Measurements from ENCODE around the gene PRRT2. TPM values are rescaled to one million over a fixed set of nuclear protein-coding genes. Genes with fewer than 3 reads are reported as not detected.

Gene PRRT2
- total RNA-seq, 1 experiment from 2014 or later, result 20.5 TPM

DNA sequence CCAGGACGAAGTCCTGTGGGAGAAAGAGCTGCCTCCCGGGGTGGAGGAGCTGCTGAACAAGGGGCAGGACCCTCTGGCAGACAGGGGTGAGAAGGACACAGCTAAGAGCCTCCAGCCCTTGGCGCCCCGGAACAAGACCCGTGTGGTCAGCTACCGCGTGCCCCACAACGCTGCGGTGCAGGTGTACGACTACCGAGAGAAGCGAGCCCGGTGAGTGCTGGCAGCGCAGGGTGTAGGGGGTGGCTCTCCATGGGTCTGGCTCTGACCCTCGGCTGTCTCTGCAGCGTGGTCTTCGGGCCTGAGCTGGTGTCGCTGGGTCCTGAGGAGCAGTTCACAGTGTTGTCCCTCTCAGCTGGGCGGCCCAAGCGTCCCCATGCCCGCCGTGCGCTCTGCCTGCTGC lies 29.6 kb downstream of the PRRT2 start:
- H3K4me3 Mint-ChIP-seq, result no peak overlapping the region
- ChIA-PET POLR2A (no interaction called here), CTCF (interaction anchor here (0.8 kb wide), 1 partner anchor 26 kb away, joined by 3 read pairs; the partner anchor contains the start of gene PAGR1)
- no peak overlapping the region for H3K27ac Mint-ChIP-seq
- H3K27me3 Mint-ChIP-seq (ENCODE audit: low read depth), result no peaks in the 10 kb centered on the region; the same call in 1 of the 2 replicates
- no peaks in the 10 kb centered on the region for H3K4me1 Mint-ChIP-seq
- TF ChIP-seq TCF7 (CRISPR knock-in tag; IDR thresholded peaks at IDR 0.05; ENCODE audit: low read depth), result no peak
- TF ChIP-seq ZNF317 (CRISPR knock-in tag; IDR thresholded peaks at IDR 0.05; ENCODE audit: borderline replicate concordance, low read depth), result no peak
- TF ChIP-seq, protein P1, sequence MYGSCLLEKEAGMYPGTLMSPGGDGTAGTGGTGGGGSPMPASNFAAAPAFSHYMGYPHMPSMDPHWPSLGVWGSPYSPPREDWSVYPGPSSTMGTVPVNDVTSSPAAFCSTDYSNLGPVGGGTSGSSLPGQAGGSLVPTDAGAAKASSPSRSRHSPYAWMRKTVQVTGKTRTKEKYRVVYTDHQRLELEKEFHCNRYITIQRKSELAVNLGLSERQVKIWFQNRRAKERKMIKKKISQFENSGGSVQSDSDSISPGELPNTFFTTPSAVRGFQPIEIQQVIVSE (CRISPR knock-in tag; IDR thresholded peaks at IDR 0.05; ENCODE audit: borderline replicate concordance), result no peak
- TF ChIP-seq, protein P2, sequence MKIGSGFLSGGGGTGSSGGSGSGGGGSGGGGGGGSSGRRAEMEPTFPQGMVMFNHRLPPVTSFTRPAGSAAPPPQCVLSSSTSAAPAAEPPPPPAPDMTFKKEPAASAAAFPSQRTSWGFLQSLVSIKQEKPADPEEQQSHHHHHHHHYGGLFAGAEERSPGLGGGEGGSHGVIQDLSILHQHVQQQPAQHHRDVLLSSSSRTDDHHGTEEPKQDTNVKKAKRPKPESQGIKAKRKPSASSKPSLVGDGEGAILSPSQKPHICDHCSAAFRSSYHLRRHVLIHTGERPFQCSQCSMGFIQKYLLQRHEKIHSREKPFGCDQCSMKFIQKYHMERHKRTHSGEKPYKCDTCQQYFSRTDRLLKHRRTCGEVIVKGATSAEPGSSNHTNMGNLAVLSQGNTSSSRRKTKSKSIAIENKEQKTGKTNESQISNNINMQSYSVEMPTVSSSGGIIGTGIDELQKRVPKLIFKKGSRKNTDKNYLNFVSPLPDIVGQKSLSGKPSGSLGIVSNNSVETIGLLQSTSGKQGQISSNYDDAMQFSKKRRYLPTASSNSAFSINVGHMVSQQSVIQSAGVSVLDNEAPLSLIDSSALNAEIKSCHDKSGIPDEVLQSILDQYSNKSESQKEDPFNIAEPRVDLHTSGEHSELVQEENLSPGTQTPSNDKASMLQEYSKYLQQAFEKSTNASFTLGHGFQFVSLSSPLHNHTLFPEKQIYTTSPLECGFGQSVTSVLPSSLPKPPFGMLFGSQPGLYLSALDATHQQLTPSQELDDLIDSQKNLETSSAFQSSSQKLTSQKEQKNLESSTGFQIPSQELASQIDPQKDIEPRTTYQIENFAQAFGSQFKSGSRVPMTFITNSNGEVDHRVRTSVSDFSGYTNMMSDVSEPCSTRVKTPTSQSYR (CRISPR knock-in tag; IDR thresholded peaks at IDR 0.05), result no peak
- no peak for ATAC-seq
- H3K9me3 Mint-ChIP-seq, result no peaks in the 10 kb centered on the region
- no peaks in the 10 kb centered on the region for H3K36me3 Mint-ChIP-seq
- DNase-seq (ENCODE audit: low spot score), result no peak

DNA sequence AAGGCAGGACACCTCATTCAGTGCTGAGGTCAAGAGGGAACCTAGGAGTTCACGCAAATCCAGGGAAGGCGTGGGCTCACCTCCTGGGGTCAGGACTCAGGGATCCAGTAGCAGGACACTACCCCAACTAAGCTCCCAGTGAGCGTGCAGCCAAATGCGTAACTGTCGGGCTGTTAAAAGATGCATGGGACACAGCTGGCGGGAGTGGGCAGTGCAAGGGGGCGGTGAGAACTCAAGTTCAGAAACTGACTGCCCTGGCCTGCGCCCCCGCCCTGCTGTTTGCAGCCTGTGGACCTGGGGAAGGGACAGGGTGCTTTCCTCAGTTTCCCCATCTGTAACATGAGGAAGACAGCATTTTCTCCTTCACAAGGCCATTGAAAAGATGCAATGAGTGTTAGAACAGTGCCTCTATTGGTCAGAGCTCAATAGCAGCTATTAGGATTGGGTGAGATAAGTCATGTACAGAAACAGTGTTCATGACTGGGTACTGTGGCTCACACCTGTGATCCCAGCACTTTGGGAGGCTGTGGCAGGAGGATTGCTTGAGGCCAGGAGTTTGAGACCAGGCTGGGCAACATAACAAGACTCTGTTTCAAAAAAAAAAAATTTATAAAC lies 30.8 kb downstream of the PRRT2 start:
- no peaks in the 10 kb centered on the region; the same call in 1 of the 2 replicates for H3K36me3 Mint-ChIP-seq

More for the DNA sequence above, 30.8 kb downstream of the PRRT2 start:
- ChIA-PET POLR2A (no interaction called here), CTCF (interaction anchor here (1.0 to 3.4 kb wide), 11 partner anchors 8 to 213 kb away, joined by 3 to 20 read pairs (median 6); partner anchors contain the start of genes KIF22, MVP, PAGR1 and TLCD3B)
- H3K4me3 Mint-ChIP-seq, result no peak overlapping the region
- no peaks in the 10 kb centered on the region for H3K4me1 Mint-ChIP-seq
- no peak overlapping the region for H3K27ac Mint-ChIP-seq
- ATAC-seq (0 out of 2 replicates have a peak, but pooled peaks have one; percentile 33), DNase-seq (ENCODE audit: low spot score) (no peak)
- H3K27me3 Mint-ChIP-seq (ENCODE audit: low read depth), result no peaks in the 10 kb centered on the region; the same call in 1 of the 2 replicates
- TF ChIP-seq JUN (CRISPR knock-in tag; IDR thresholded peaks at IDR 0.05), result no peak
- no peak for TF ChIP-seq EMX1 (CRISPR knock-in tag; IDR thresholded peaks at IDR 0.05)
- TF ChIP-seq, protein P3, sequence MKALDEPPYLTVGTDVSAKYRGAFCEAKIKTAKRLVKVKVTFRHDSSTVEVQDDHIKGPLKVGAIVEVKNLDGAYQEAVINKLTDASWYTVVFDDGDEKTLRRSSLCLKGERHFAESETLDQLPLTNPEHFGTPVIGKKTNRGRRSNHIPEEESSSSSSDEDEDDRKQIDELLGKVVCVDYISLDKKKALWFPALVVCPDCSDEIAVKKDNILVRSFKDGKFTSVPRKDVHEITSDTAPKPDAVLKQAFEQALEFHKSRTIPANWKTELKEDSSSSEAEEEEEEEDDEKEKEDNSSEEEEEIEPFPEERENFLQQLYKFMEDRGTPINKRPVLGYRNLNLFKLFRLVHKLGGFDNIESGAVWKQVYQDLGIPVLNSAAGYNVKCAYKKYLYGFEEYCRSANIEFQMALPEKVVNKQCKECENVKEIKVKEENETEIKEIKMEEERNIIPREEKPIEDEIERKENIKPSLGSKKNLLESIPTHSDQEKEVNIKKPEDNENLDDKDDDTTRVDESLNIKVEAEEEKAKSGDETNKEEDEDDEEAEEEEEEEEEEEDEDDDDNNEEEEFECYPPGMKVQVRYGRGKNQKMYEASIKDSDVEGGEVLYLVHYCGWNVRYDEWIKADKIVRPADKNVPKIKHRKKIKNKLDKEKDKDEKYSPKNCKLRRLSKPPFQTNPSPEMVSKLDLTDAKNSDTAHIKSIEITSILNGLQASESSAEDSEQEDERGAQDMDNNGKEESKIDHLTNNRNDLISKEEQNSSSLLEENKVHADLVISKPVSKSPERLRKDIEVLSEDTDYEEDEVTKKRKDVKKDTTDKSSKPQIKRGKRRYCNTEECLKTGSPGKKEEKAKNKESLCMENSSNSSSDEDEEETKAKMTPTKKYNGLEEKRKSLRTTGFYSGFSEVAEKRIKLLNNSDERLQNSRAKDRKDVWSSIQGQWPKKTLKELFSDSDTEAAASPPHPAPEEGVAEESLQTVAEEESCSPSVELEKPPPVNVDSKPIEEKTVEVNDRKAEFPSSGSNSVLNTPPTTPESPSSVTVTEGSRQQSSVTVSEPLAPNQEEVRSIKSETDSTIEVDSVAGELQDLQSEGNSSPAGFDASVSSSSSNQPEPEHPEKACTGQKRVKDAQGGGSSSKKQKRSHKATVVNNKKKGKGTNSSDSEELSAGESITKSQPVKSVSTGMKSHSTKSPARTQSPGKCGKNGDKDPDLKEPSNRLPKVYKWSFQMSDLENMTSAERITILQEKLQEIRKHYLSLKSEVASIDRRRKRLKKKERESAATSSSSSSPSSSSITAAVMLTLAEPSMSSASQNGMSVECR (CRISPR knock-in tag; IDR thresholded peaks at IDR 0.05; ENCODE audit: borderline replicate concordance), result no peak
- no peak for TF ChIP-seq CREM (CRISPR knock-in tag; IDR thresholded peaks at IDR 0.05)
- TF ChIP-seq ATF1 (CRISPR knock-in tag; IDR thresholded peaks at IDR 0.05), result no peak
- TF ChIP-seq, protein P4, sequence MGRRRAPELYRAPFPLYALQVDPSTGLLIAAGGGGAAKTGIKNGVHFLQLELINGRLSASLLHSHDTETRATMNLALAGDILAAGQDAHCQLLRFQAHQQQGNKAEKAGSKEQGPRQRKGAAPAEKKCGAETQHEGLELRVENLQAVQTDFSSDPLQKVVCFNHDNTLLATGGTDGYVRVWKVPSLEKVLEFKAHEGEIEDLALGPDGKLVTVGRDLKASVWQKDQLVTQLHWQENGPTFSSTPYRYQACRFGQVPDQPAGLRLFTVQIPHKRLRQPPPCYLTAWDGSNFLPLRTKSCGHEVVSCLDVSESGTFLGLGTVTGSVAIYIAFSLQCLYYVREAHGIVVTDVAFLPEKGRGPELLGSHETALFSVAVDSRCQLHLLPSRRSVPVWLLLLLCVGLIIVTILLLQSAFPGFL (CRISPR knock-in tag; IDR thresholded peaks at IDR 0.05; ENCODE audit: borderline replicate concordance), result no peak
- TF ChIP-seq SP1 (CRISPR knock-in tag; conservative IDR thresholded peaks at IDR 0.05), result no peak
- no peak for TF ChIP-seq KAT7 (CRISPR knock-in tag; IDR thresholded peaks at IDR 0.05; ENCODE audit: borderline replicate concordance)
- no peak for TF ChIP-seq FOXK1 (CRISPR knock-in tag; IDR thresholded peaks at IDR 0.05)
- TF ChIP-seq ZNF219 (CRISPR knock-in tag; IDR thresholded peaks at IDR 0.05; ENCODE audit: borderline replicate concordance), result no peak
- H3K9me3 Mint-ChIP-seq, result no peaks in the 10 kb centered on the region
